Muscle of arm (tissue), 12 donors: ENCODE measurements around the gene SLC28A1. TPM values are rescaled to one million over a fixed set of nuclear protein-coding genes. Genes with fewer than 3 reads are reported as not detected.
"Not testable (repeated sequence)": the region's sequence is repeated elsewhere in the genome, so short reads cannot be mapped to it uniquely, and the experiment has no call there.

Source experiments
- DNase-seq: peaks from one replicate; pipeline ENCODE4 v3.0.0-alpha.2; 2013
- polyA plus RNA-seq, 12 donors: library from polyadenylated mRNA; unstranded; fragments of 120-200 nt; gene quantifications; one replicate each; pipeline ENCODE4 v1.2.1, GENCODE V29; 2013; ENCODE audit not compliant: insufficient read length in 12 of 12

The SLC28A1 gene
- polyA plus RNA-seq, 12 donors = 0.12 to 0.57 (median 0.24) TPM; not detected in 2

DNA sequence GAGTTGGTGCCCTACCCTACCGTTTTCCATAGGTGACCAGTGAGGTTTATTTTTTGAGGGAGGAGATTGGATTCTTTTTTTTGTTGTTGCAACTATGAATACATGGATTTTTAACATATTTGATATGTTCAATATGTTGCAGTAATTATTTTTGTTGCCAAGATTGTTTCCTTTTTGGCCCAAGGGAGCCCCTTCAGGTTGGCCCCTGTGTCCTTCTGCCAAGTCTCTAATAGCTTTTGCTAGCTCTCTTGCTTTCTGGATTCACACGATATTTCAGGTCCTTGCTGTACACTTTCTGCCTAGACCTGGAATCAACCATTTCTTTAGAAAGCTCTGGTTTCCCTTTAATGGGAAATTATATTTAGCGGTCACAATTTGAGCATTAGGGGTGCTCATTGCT lies 22.7 kb upstream of the SLC28A1 start:
- no peak for DNase-seq

DNA sequence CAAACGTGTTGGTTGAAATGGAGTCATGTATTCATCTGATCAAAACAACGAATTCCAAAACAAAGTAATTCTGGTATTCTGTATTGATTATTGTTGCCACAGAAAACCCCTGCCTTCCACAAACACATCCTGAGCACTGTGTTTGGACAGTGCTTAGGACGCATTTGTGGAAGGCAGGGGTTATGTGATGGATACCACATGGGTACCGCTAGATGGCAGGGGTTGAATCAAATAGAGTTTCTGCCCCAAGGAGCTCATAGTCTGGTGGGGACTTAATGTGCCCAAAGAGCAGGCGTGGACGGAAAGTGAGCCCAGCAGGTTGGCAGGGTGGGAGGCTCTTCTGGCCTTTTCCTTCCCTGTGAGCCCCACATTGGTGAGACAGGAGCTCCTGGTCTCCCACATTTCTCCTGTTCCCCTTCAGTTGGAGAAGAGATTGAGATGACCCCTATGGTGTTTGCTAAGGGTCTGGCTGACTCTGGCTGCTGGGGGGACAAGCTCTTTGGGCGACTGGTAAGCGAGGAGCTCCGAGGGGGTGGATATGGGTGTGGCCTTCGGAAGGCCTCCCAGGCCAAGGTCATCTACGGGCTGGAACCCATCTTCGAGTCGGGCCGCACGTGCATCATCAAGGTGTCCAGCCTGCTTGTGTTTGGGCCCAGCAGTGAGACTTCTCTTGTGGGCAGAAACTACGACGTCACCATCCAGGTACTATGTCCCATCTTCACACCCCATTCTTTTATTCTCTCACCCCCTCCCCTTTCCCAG lies 22.1 kb upstream of the SLC28A1 start:
- no peak for DNase-seq

DNA sequence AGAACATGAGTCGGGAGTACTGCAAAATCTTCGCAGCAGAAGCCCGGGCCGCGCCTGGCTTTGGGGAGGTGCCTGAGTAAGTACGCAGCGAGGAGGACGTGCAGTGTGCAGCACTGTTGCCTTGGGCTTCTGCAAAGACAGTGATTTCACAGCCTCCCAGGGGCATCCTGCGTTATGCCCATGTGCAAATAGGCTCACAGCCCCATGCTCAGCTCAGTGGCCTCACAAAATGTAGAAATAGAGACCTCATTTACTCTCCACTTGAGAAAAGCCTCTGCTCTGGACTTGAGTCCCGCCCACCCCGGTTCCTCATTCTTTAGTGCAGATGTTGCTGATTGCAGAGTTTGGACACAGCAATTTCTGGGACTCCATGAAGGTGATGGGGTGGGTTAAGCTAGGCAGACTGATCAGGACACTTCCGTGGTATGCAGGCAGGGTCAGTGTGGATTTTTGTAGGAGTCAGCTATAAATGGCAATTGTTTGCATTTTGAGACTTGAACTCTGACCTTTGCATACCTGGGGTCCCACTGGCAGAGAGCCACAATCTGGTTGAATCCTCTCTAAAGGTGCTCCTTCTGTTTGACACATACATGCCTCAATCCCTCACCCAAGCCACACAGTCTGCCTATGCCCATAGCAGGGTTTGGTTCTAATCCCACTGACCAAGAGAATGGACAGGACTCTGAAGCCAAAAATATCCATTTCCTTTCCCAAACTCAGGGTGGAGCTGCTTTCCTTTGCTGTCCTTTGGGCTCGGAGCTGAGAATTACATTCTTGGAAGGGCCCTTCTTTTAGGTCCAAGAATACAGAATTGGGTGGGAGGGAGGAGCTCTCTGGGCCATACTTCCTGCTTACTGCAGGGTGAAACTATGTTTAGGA lies 20.7 kb upstream of the SLC28A1 start:
- peak; percentile 72 for DNase-seq

DNA sequence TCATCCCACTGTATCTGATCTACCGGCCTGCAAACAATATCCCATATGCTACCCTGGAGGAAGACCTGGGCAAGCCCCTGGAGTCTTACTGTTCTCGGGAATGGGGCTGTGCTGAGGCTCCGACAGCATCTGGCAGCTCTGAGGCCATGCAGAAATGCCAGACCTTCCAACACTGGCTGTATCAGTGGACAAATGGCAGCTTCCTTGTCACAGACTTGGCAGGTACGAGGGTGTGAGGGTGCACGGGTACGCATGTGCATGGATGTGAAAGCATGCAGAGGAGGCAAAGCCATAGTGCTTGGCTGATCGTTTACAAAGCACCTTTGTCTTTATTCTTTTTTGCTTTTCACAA lies 20.0 kb upstream of the SLC28A1 start:
- DNase-seq = no peak

DNA sequence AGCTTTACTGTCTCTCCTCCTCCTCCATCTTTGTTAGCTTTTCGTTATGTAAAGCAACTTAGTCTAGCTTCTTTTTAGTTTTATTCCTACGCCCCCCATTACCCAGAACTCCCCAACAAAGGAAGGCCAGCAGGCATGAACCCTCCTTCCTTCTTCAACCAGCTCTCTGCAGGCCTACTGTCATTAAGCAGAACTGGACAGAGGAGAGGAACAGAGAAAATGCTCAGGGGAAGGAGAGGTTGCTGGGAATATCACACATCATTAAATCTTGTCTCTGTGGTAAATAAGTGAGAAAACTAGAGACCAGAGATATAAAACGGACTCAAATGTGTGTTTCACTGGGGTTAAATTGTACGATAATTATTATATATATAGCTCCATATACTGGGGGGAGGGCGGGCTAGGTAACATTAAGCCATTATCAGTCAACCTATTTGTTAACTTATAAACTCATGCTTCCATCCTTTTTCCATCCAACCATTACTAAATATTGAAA lies 19.3 kb upstream of the SLC28A1 start:
- DNase-seq = no peak

DNA sequence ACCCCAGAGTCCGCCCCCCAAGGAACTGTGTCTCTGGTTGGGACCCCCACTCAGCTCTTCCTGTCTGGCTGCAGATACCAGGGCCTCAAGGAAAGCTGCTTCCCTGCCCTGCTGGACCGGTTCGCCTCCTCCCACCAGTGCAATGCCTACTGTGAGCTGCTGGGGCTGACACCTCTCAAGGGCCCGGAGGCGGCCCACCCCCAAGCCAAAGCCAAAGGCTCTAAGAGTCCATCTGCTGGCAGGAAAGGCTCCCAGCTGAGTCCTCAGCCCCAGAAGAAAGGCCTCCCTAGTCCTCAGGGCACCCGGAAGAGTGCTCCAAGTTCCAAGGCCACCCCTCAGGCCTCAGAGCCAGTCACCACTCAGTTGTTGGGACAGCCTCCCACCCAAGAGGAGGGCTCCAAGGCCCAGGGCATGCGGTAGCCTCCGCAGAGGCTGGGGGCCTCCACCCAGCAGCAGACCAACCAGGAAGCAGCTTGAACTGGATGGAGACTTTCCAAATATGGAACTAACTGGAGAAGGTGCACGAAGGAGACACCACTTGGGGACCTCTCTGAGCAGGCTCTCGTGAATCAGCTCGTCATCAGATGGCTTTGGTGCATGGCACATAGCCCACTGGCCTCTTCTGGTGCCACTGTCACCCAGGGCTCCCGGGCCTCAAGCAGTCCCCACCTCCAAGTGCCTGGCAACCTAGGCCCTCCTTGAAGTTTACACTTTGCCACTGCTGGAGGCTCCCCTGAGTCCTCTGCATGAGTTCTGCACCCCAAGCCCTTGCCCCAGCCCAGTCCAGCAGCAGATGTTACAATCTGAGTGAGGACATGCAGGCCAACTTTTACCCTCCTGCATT lies 16.2 kb upstream of the SLC28A1 start:
- DNase-seq = no peak

DNA sequence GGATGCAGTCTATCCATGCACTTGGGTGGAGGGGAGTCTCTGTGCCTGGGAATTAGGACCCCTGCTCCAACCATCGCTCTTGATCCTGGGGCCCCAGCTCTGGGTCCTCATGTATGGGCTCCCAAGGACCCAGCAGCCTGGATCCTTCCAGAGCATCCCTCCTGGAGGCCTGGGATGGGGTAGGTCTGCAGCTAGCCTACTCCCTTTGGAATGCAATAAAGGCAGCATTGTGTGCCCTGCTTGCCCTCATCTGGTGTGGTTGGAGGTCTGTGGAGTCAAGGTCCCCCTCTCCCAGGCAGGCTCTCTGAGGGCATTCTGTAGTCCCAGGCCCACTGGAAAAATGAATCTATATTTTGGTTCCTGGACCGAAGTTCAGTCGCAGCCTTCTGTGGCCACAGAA lies 15.0 kb upstream of the SLC28A1 start:
- no peak for DNase-seq

DNA sequence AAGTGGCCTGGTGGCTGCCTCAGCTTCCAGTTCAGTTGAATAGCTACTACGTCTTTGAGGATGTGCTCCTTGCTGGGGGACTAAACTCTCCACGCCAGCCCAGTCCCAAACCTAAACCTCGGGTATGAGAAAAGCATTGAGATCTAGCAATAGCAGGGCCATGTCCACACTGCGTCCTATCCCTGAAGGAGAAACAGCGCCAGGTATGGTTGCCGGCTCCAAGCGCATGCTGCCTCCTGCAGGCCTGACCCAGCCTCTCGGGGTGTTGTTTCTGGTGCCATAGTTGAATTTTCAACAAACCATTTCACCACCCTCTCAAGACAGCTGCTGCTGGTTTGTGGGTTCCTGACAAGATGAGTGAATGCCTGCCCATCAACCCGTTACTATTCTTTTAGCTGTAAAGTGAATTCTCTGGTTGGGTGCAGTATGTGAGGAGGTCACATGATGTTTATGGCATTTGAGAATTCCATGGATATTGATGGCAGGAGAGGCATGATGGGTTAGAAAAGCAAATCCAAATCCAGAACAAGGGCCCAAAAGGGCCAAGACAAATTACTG lies 13.0 kb upstream of the SLC28A1 start:
- no peak for DNase-seq

DNA sequence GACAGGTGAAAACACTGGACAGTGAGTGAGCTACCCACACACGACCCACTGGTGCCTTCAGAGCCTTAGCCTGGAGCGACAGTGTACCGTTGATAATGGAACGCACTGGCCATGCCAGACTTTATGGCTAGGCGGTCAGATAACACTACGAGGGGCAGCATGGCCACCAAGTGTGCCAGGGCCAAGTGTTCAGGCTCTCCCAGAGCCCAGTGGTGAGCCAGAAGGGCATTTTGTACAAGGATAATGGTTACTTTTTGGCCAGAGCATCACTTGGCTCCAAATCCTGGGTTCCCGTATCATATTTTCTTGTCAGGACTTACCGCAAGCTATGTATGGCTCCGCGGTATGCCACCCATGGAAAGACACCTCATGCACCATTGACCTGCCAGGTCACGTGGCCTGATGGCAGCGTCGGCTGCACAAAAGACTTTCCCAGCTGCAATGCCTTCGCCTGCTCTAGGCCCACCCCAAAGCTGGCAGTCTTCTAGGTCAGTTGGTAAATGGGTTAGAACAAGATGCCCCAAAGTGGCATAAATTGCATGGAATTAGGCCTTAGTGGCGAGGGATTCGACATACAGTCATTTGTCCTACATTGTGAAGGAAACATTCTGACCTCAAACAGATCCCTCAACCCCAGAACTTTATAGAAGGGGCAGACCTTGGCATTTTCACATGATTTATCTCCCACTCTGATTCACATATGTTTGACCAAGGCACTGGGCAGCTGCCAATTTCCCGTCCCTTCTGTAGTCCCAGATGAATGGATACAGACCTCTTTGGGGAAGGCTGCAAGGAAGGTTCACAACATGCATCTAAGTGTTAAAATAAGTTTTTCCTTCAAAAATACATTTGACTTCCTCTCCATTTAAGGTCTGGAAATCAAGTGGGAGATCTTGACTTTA lies 12.2 kb upstream of the SLC28A1 start:
- no peak for DNase-seq

DNA sequence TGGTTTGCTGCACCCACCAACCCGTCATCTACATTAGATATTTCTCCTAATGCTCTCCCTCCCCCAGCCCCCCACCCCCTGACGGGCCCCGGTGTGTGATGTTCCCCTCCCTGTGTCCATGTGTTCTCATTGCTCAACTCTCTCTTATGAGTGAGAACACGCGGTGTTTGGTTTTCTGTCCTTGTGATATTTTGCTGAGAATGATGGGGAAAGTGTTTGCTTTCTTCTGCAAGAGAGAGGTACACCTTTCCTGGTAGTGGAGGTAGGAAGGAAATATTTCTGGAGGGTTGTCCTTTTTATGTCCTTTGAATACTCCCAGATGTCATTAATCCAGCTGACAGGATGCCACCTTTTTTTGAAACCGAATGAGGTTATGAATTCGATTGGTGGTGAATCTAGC lies 10.5 kb upstream of the SLC28A1 start:
- DNase-seq = no peak

DNA sequence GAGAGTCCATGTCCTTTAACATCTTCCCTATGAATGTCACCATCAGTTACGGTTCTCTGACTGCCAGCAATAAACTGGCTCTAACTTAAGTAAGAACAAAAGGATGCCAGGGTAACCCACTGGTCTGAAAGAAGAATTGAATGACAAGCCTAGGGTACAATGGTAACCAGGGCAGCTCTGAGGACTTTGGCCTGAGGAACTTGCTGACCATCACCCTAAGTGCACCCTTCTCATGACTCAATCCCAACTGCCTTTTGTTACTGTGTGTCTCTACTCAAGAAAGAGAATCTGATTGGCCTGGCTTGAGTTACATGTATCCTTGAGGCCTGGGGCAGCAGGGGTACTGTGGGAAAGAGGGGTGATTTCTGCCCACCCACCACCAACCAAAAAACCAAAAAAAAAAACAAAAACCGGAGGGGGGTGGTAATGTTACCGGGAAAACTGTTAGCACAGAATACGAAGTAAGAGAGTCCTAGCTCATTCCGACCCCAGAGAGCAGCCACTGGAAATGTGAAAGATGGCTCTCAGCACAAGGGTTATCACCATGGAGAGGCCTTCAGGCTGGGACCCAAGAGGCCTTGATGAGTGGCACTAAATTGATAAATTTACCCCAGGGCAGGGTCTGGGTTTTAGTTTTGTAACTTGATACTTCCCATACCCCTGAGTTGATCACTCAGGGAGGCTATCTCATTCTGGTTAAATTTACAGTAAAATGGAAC lies 9.3 kb upstream of the SLC28A1 start:
- DNase-seq = no peak

DNA sequence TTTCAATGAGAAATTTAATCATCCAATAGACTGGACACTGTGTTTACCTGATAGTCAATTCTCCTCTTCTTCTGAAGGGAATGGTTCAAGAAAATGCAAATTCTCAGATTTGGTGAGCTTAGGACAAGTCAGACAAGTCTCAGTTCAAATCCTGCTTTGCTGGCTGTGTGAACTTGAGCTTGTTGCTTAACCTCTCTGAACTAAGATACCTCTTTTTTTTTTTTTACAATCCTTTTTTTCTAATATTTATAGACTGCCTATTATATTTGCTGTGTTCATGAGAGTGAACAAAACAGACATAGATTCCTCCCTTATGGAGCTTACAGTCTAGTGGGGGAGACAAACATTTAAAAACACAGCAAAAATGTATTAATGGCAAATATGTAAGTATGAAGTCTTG lies 8.2 kb upstream of the SLC28A1 start:
- DNase-seq = no peak

DNA sequence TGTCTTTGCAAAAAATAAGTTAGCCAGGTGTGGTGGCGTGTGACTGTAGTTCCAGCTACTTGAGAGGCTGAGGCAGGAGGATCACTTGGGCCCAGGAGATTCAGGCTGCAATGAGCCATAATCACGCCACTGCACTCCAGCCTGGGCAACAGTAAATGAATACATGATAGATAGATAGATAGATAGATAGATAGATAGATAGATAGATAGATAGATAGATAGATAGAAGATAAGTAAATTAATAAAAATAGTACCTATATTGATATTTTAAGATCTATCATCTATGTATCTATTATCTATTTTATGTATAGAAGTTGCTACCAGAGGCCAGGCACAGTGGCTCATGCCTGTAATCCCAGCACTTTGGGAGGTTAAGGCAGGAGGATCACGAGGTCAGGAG lies 6.8 kb upstream of the SLC28A1 start:
- not testable (repeated sequence) for DNase-seq

DNA sequence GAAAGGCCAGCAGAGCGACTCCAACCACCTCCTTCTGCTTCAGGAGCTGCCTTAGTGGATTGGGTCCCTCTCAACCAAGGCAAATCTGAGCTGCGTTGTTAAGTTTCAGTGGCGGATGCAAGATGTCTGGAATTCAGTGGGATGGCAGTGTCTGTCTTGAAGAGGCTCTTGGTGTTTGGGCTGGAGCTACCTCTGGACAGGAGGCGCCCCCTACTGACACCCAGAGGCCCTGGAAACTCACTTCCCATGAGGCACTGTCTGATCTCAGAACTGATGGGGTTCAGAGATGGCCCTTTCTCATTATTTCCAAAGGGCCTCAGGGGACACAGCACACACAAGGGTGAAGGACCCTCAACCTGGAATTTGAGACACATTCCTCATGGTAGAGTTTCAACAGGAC lies 6.0 kb upstream of the SLC28A1 start:
- DNase-seq = peak; percentile 45

DNA sequence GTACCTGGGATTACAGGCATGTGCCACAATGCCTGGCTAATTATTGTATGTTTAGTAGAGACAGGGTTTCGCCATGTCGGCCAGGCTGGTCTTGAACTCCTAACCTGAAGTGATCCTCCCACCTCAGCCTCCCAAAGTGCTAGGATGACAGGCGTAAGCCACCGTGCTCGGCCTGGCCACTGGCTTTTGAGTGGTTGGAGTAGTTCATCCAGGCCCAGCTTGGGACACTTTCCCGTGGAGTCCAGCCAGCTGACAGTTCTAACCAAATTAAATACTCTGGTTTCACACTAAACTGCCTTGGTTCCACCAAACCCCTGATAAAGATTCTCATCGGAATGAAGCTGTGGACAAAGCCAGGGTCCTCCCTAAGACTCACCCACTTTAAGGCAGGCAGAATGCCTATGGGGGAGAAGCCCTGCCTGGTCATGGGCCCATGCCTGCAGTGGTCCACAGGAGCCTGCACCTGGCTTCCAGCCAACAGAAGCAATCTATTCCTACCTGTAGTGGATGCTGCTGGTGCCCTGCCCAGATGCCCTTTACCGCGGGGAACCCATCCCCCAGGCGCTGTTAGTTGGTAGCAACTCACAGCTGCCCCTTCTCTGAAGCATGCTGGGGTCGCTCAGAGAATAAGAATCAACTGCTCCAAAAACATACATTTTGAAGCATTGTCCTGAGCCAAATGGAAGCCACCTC lies 5.2 kb upstream of the SLC28A1 start:
- no peak for DNase-seq

DNA sequence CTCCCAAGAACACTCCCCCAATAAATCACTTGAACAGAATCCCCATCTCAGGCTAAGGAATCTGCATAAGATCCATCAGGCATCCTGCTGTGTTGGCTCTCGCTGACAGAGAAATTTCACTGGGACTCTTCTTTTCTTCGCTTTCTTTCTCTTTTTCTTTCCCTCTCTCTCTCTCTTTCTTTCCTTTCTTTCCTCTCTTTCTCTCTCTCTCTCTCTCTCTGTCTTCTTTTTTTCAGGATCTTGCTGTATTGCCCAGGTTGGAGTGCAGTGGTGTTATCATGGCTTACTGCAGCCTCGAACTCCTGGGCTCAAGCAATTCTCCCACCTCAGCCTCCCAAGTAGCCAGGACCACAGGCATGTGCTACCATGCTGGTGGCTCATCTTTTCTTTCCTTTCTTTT lies 4.5 kb upstream of the SLC28A1 start:
- DNase-seq = no peak

DNA sequence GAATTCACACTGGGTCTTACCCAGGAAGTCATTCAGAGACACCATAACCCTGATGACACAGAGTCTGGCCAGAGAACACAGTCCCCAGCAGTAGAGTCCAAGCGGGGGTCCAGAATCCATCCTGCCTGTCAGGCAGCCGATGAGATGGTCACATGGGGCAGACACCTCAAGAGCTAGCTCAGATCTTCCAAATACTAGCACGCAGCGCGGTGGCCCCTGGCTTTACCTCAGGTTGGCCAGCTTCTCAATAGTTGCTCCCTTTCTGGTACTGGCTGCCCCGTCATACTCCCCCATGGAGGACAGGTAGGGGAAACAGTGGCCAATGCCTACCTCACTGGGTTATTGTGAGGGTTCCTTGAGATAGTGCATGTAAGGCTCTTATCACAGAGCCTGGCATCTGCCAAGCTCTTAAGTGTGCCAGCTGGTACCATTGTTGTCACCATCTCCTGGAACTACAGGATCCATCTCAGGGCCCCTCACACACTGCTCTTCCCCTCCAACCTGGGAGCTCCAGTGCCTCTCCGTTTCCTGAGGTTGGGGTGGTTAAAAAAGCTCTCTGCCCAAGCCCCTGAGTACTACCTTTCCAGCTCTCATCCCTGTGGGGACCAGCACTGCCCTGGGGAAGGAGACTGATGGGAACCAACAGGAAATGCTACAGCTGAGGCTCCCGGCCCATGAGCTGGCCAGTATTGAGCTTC lies 3.5 kb upstream of the SLC28A1 start:
- no peak for DNase-seq

DNA sequence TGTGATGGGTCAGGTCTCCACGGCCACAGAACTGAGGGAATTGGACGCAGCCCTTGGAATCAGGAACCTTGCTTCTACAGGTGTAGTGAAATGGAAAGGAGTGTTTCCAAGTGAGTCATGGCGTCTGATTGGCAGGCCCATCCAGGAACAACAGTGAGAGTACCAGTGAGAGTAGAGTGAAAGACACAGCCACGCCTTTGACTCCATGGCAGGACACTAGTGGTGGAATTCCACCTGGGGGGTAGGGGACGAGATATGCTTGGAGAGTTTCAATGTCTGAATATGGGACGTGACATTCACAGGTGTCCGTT lies 3.0 kb upstream of the SLC28A1 start:
- no peak for DNase-seq

DNA sequence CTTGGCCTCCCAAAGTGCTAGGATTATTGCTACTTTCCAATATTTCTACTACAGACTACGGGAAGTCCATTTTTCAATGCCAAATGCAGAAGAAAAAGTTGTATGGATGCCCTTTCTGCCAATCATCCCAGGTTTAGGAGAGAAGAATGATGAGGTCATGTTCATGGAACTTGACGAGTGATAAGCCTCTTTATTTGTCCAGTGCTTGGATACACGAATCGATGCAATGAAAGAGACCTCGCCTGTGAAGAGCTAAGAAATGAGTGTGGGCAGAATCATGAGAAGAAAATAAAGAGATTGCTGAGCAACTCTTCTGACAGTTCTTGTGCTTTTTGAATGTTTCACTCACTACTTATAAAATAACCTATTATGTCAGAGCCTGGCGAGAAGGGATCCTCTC lies 996 bp upstream of the SLC28A1 start:
- no peak for DNase-seq
